GM18498 (cell line): Measurements from ENCODE around the gene MAPK12.

Experiments
- ATAC-seq: cut with Tn5 transposase; IDR thresholded peaks from one replicate; pipeline ENCODE4 v1.9.1; 2021; ENCODE audit warnings: mild to moderate bottlenecking, moderate library complexity; ENCODE audit not compliant: unreplicated experiment

MAPK12 gene

GRCh38 chr22:50269573-50269969 is 8.1 kb upstream of the MAPK12 start:
- ATAC-seq = peak; percentile 5

- no peak for ATAC-seq
Measured at GRCh38 chr22:50268655-50269113, 7.2 kb upstream of the MAPK12 start.

- ATAC-seq = no peak
Measured at GRCh38 chr22:50267591-50268390, 6.3 kb upstream of the MAPK12 start.

GRCh38 chr22:50266994-50267393 is 5.5 kb upstream of the MAPK12 start:
- ATAC-seq = no peak

- no peak for ATAC-seq
Measured at GRCh38 chr22:50264946-50265669, 3.6 kb upstream of the MAPK12 start.

- no peak for ATAC-seq
Measured at GRCh38 chr22:50264104-50264745, 2.7 kb upstream of the MAPK12 start.

- ATAC-seq = no peak
Measured at GRCh38 chr22:50262973-50263617, 1.6 kb upstream of the MAPK12 start.

- ATAC-seq = no peak
Measured at GRCh38 chr22:50262460-50262911, 1.0 kb upstream of the MAPK12 start.

- ATAC-seq = no peak
Measured at GRCh38 chr22:50260801-50261614, 475 bp downstream of the MAPK12 start.

GRCh38 chr22:50260434-50260800 is 1.1 kb downstream of the MAPK12 start:
- ATAC-seq = no peak

GRCh38 chr22:50259302-50259701 is 2.2 kb downstream of the MAPK12 start:
- no peak for ATAC-seq

GRCh38 chr22:50258361-50259292 is 2.9 kb downstream of the MAPK12 start:
- no peak for ATAC-seq

GRCh38 chr22:50257451-50258360 is 3.8 kb downstream of the MAPK12 start:
- ATAC-seq = no peak

- no peak for ATAC-seq
Measured at GRCh38 chr22:50257041-50257440, 4.4 kb downstream of the MAPK12 start.

- ATAC-seq = no peak
Measured at GRCh38 chr22:50256258-50256862, 5.1 kb downstream of the MAPK12 start.

GRCh38 chr22:50255607-50256006 is 5.9 kb downstream of the MAPK12 start:
- no peak for ATAC-seq

GRCh38 chr22:50255099-50255498 is 6.4 kb downstream of the MAPK12 start:
- no peak for ATAC-seq

- no peak for ATAC-seq
Measured at GRCh38 chr22:50253941-50254340, 7.5 kb downstream of the MAPK12 start.
